GM12892 (cell line): Measurements from ENCODE around the gene ALPK1.

Experiments
- POLR2A ChIP-seq: IDR thresholded peaks from 2 replicates; pipeline ENCODE4 v1.6.1; 2011; ENCODE audit warnings: low read depth, low read length, control low read depth
- POLR2AphosphoS5 ChIP-seq: IDR thresholded peaks from 2 replicates; pipeline ENCODE4 v1.6.1; 2011; ENCODE audit warnings: low read depth, low read length, control low read depth
- TAF1 ChIP-seq: IDR thresholded peaks from 2 replicates; pipeline ENCODE4 v1.6.1; 2011; ENCODE audit warnings: low read depth, mild to moderate bottlenecking, control low read depth, low read length, borderline replicate concordance

GRCh38 chr4:112327965-112328733 lies 31.0 kb downstream of the ALPK1 start:
- no peak for TF ChIP-seq TAF1
- no peak for TF ChIP-seq POLR2AphosphoS5
- TF ChIP-seq POLR2A, result no peak
